WTC11 (cell line): ENCODE data around the gene FOXD1. TPM values are rescaled to one million over a fixed set of nuclear protein-coding genes. Genes with fewer than 3 reads are reported as not detected.

Experiments used
- ATAC-seq: fragments of 200-7000 bp; cut with Tn5 transposase; 2 replicates; pipeline ENCODE4 v1.10.0; 2021; ENCODE audit warnings: mild to moderate bottlenecking, moderate library complexity
- CTCF ChIA-PET: fragments of 300-600 bp; sonication (Branson Sonifier 250); formaldehyde crosslinking; loops from one replicate; lab custom pipeline; 2021; ENCODE audit warnings: antibody characterized with exemption; lab: Charles Lee
- POLR2A ChIA-PET: fragments of 350-600 bp; sonication (Branson Sonifier 250); formaldehyde crosslinking; loops from one replicate; lab custom pipeline; 2021; ENCODE audit warnings: antibody characterized with exemption; lab: Charles Lee
- DNase-seq: peaks from one replicate; pipeline ENCODE4 v3.0.0; 2021; ENCODE audit warnings: low spot score
- H3K27ac Mint-ChIP-seq: 2 replicates; pipeline ENCODE4 v1.8.0; 2021; ENCODE audit warnings: mixed read lengths
- H3K27me3 Mint-ChIP-seq: 2 replicates; pipeline ENCODE4 v1.8.0; 2021; ENCODE audit warnings: low read depth, mild to moderate bottlenecking, moderate library complexity, mixed read lengths
- H3K36me3 Mint-ChIP-seq: 2 replicates; pipeline ENCODE4 v1.8.0; 2021; ENCODE audit warnings: mixed read lengths
- H3K4me1 Mint-ChIP-seq: 2 replicates; pipeline ENCODE4 v1.8.0; 2022; ENCODE audit warnings: mixed read lengths
- H3K4me3 Mint-ChIP-seq: 2 replicates; pipeline ENCODE4 v1.8.0; 2021; ENCODE audit warnings: mild to moderate bottlenecking, moderate library complexity, mixed read lengths
- H3K9me3 Mint-ChIP-seq: 2 replicates; pipeline ENCODE4 v1.8.0; 2021; ENCODE audit warnings: mixed read lengths
- CBFB ChIP-seq: sonication (generic); formaldehyde crosslinking; IDR thresholded peaks from 2 replicates; pipeline ENCODE4 v1.8.1; 2022; ENCODE audit warnings: mild to moderate bottlenecking, low read depth, missing genetic modification reagents
- CTCF ChIP-seq: fragments of 200-600 bp; IDR thresholded peaks from 2 replicates; pipeline ENCODE4 v1.8.0; 2022; ENCODE audit warnings: antibody characterized with exemption
- ERG ChIP-seq: fragments of 250-450 bp; sonication (Bioruptor Pico); IDR thresholded peaks from 2 replicates; pipeline ENCODE4 v1.8.0; 2021; ENCODE audit warnings: mild to moderate bottlenecking
- ESRRA ChIP-seq: sonication (generic); formaldehyde crosslinking; IDR thresholded peaks from 2 replicates; pipeline ENCODE4 v1.8.1; 2022; ENCODE audit warnings: mild to moderate bottlenecking, missing genetic modification reagents, borderline replicate concordance
- ETV6 ChIP-seq: sonication (generic); formaldehyde crosslinking; IDR thresholded peaks from 2 replicates; pipeline ENCODE4 v1.8.1; 2022; ENCODE audit warnings: mild to moderate bottlenecking, missing genetic modification reagents
- GTF2I ChIP-seq: fragments of 250-450 bp; sonication (Bioruptor Pico); conservative IDR thresholded peaks from 2 replicates; pipeline ENCODE4 v1.4.0; 2021; ENCODE audit warnings: mild to moderate bottlenecking
- HMGA2 ChIP-seq: fragments of 250-450 bp; sonication (Bioruptor Pico); IDR thresholded peaks from 2 replicates; pipeline ENCODE4 v1.4.0; 2021; ENCODE audit warnings: mild to moderate bottlenecking, moderate library complexity
- JAZF1 ChIP-seq: fragments of 250-450 bp; sonication (Bioruptor Pico); IDR thresholded peaks from 2 replicates; pipeline ENCODE4 v1.9.0; 2021; ENCODE audit warnings: moderate library complexity, mild to moderate bottlenecking, inconsistent platforms
- NFE2L1 ChIP-seq: sonication (generic); formaldehyde crosslinking; IDR thresholded peaks from 2 replicates; pipeline ENCODE4 v1.8.1; 2023; ENCODE audit warnings: missing genetic modification reagents
- PRDM15 ChIP-seq: sonication (generic); formaldehyde crosslinking; IDR thresholded peaks from 2 replicates; pipeline ENCODE4 v1.8.0; 2022; ENCODE audit warnings: missing genetic modification reagents
- RORB ChIP-seq: fragments of 250-450 bp; sonication (Bioruptor Pico); IDR thresholded peaks from 2 replicates; pipeline ENCODE4 v1.9.0; 2021; ENCODE audit warnings: mild to moderate bottlenecking
- SP1 ChIP-seq: sonication (generic); formaldehyde crosslinking; conservative IDR thresholded peaks from 2 replicates; pipeline ENCODE4 v1.8.1; 2022; ENCODE audit warnings: missing genetic modification reagents
- ZNF263 ChIP-seq: sonication (generic); formaldehyde crosslinking; IDR thresholded peaks from 2 replicates; pipeline ENCODE4 v1.8.1; 2022; ENCODE audit warnings: low read depth, mild to moderate bottlenecking, moderate library complexity, missing genetic modification reagents
- ZNF396 ChIP-seq: fragments of 250-450 bp; sonication (Bioruptor Pico); IDR thresholded peaks from 2 replicates; pipeline ENCODE4 v1.8.0; 2021; ENCODE audit warnings: mild to moderate bottlenecking, moderate library complexity, borderline replicate concordance
- total RNA-seq: library from RNA; stranded (reverse); gene quantifications from 3 replicates; pipeline ENCODE4 v1.2.3, GENCODE V29; 2021
- TF ChIP-seq, protein P1 (sequence below): sonication (generic); formaldehyde crosslinking; IDR thresholded peaks from 2 replicates; pipeline ENCODE4 v1.8.1; 2022; ENCODE audit warnings: mild to moderate bottlenecking, moderate library complexity, missing genetic modification reagents

FOXD1 gene
- total RNA-seq, 1 experiment from 2014 or later: 10.3 TPM

GRCh38 chr5:73417303-73418034 lies 31.1 kb downstream of the FOXD1 start:
- no peak overlapping the region for H3K4me3 Mint-ChIP-seq
- peaks cover 77% of the 10 kb centered on the region for H3K27me3 Mint-ChIP-seq
- H3K9me3 Mint-ChIP-seq: peaks cover 15% of the 10 kb centered on the region

DNA sequence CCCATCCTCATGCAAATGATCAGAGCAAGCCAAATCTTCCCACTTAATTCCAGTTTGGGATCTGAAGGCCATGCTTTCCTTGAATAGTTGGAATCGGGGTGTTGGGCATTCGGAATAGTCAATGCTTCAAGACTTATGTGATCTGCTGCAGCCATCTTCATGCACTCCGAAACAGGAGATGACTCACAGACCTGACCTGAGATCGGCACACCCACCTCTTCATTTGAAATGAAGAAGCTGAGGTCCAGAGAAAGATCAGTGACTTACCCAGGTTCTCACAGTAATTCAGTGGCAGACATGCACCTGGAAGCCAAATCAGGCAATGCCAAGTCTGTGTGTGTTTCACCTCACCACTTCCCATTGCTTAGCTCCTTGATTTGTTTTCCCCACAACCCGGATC lies 33.0 kb downstream of the FOXD1 start:
- Mint-ChIP-seq H3K36me3 (peaks cover 9% of the 10 kb centered on the region), H3K4me3 (no peak overlapping the region), H3K27me3 (peaks cover 59% of the 10 kb centered on the region)
- DNase-seq: no peak
- POLR2A ChIA-PET: interaction anchor here (0.5 kb wide), 1 partner anchor 83 kb away, joined by 3 read pairs; the partner anchor contains the start of gene BTF3
- CTCF ChIA-PET: no interaction called here
- TF ChIP-seq CTCF: no peak
- TF ChIP-seq ZNF396: no peak
- TF ChIP-seq, all 79 proteins: peak for 0
- ATAC-seq: no peak
- H3K27ac Mint-ChIP-seq: no peak overlapping the region
- H3K4me1 Mint-ChIP-seq: peaks cover 41% of the 10 kb centered on the region
- H3K9me3 Mint-ChIP-seq: peaks cover 15% of the 10 kb centered on the region

More at GRCh38 chr5:73417303-73418034, 31.1 kb downstream of the FOXD1 start:
- DNase-seq: no peak
- POLR2A ChIA-PET: no interaction called here
- Mint-ChIP-seq H3K27ac (no peak overlapping the region), H3K36me3 (peaks cover 9% of the 10 kb centered on the region), H3K4me1 (peaks cover 31% of the 10 kb centered on the region)
- ATAC-seq: no peak
- CTCF ChIA-PET: interaction anchor here (0.8 to 1.5 kb wide), 4 partner anchors 13 to 334 kb away, joined by 3 to 5 read pairs (median 3); no protein-coding TSS in a partner anchor
- no peak for TF ChIP-seq ZNF263 (CRISPR knock-in tag)
- TF ChIP-seq NFE2L1 (CRISPR knock-in tag): no peak
- no peak for TF ChIP-seq PRDM15 (CRISPR knock-in tag)

DNA sequence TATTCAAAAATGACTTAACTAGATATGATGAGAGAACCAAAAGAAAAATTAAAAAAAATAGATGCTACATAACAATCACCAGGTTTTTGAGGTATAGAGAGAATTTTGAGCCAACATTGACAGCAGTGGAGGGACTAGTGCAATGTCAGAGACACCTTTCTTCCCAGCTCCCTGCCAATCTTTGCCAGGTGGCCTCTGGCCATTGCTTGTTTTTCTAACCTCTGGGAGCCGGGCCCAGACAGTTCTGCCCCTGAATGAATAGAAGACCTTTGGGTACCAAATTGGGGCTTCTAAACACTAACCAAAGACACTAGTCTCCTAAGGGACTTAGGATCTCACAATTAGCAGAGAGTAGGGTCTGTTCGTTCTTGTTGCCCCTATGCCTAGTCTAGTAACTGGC lies 33.4 kb downstream of the FOXD1 start:
- H3K9me3 Mint-ChIP-seq: peaks cover 15% of the 10 kb centered on the region
- DNase-seq (no peak), ATAC-seq (no peak)
- ChIA-PET POLR2A (no interaction called here), CTCF (no interaction called here)
- peaks cover 54% of the 10 kb centered on the region for H3K27me3 Mint-ChIP-seq
- peaks cover 9% of the 10 kb centered on the region for H3K36me3 Mint-ChIP-seq
- no peak overlapping the region for H3K4me3 Mint-ChIP-seq
- TF ChIP-seq SP1 (CRISPR knock-in tag): no peak
- no peak for TF ChIP-seq CBFB (CRISPR knock-in tag)
- no peak for TF ChIP-seq JAZF1 (CRISPR knock-in tag)
- TF ChIP-seq, protein P1, sequence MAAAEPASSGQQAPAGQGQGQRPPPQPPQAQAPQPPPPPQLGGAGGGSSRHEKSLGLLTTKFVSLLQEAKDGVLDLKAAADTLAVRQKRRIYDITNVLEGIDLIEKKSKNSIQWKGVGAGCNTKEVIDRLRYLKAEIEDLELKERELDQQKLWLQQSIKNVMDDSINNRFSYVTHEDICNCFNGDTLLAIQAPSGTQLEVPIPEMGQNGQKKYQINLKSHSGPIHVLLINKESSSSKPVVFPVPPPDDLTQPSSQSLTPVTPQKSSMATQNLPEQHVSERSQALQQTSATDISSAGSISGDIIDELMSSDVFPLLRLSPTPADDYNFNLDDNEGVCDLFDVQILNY (CRISPR knock-in tag): no peak
- no peak for TF ChIP-seq RORB (CRISPR knock-in tag)
- no peak for TF ChIP-seq ESRRA
- TF ChIP-seq HMGA2 (CRISPR knock-in tag): no peak
- TF ChIP-seq ERG: no peak
- no peak for TF ChIP-seq ETV6
- TF ChIP-seq CTCF: no peak
- no peak for TF ChIP-seq GTF2I (CRISPR knock-in tag)
- no peak overlapping the region for H3K27ac Mint-ChIP-seq
- H3K4me1 Mint-ChIP-seq: peaks cover 37% of the 10 kb centered on the region
